ENCODE results near the gene VASH2.

The VASH2 gene

GRCh38 chr1:212974711-212975110 lies 24.4 kb downstream of the VASH2 start:
- Histone ChIP-seq H3K4me2 (ENCODE audit: low read length, poor library complexity, severe bottlenecking) (no peak overlapping the region), H3K4me3 (ENCODE audit: insufficient read depth in 1 of 2, low read depth in 1 of 2, low read length in 2 of 2) (no peak overlapping the region), H2AFZ (ENCODE audit: low read depth, low read length) (no peak overlapping the region), H4K91ac (ENCODE audit: low read length) (no peak overlapping the region), H2BK5ac (ENCODE audit: low read depth, low read length, poor library complexity, severe bottlenecking) (no peak overlapping the region), H3K14ac (ENCODE audit: low read length in 2 of 2) (no peak overlapping the region), H2BK12ac (ENCODE audit: low read length in 2 of 2) (no peak overlapping the region), H3K27ac (ENCODE audit: low read length, poor library complexity, severe bottlenecking) (no peak overlapping the region), H3K9me3 (ENCODE audit: control insufficient read depth, low read length) (no peaks in the 10 kb centered on the region), H3K18ac (ENCODE audit: low read depth in 1 of 2, low read length in 2 of 2) (no peak overlapping the region), H3K27me3 (ENCODE audit: control insufficient read depth in 1 of 2, insufficient read depth in 1 of 2, low read length in 2 of 2) (peaks cover 0 to 83% of the 10 kb centered on the region in 2 experiments), H3K36me3 (ENCODE audit: control insufficient read depth in 1 of 2, insufficient read depth in 2 of 2, low read depth in 1 of 2, low read length in 2 of 2) (peaks cover 0 to 2% of the 10 kb centered on the region in 2 experiments), H3K4me1 (ENCODE audit: control insufficient read depth, insufficient read depth, low read depth, low read length) (no peaks in the 10 kb centered on the region), H3K23ac (ENCODE audit: low read length in 2 of 2) (no peak overlapping the region), H2BK15ac (ENCODE audit: low read depth, poor library complexity, severe bottlenecking) (no peak overlapping the region), H3K9ac (ENCODE audit: low read length) (no peak overlapping the region), H2AK5ac (ENCODE audit: low read length, severe bottlenecking) (no peak overlapping the region), H2BK120ac (ENCODE audit: low read depth, low read length) (no peak overlapping the region), H4K8ac (ENCODE audit: low read length) (no peak overlapping the region), H3K4ac (ENCODE audit: low read depth in 1 of 2, low read length in 2 of 2) (no peak overlapping the region), H3K79me1 (replicated peaks; ENCODE audit: low read length, poor library complexity, severe bottlenecking) (no peaks in the 10 kb centered on the region)
- 93% methylated on average over 6 of the region's 6 CpGs for WGBS
- DNase-seq: no peak

- no peak overlapping the region for H3K23ac ChIP-seq (ENCODE audit: low read length in 2 of 2)
- no peak overlapping the region for H3K4ac ChIP-seq (ENCODE audit: low read depth in 1 of 2, low read length in 2 of 2)
- peak; percentile 37 for DNase-seq
- H2BK15ac ChIP-seq (ENCODE audit: low read depth, poor library complexity, severe bottlenecking): no peak overlapping the region
- peaks cover 0 to 2% of the 10 kb centered on the region in 2 experiments for H3K36me3 ChIP-seq (ENCODE audit: control insufficient read depth in 1 of 2, insufficient read depth in 2 of 2, low read depth in 1 of 2, low read length in 2 of 2)
- peaks cover 0 to 83% of the 10 kb centered on the region in 2 experiments for H3K27me3 ChIP-seq (ENCODE audit: control insufficient read depth in 1 of 2, insufficient read depth in 1 of 2, low read length in 2 of 2)
- H2AK5ac ChIP-seq (ENCODE audit: low read length, severe bottlenecking): no peak overlapping the region
- H4K91ac ChIP-seq (ENCODE audit: low read length): no peak overlapping the region
- H3K9ac ChIP-seq (ENCODE audit: low read length): no peak overlapping the region
- H3K4me1 ChIP-seq (ENCODE audit: control insufficient read depth, insufficient read depth, low read depth, low read length): peaks cover 1% of the 10 kb centered on the region
- no peak overlapping the region for H2AFZ ChIP-seq (ENCODE audit: low read depth, low read length)
- no peak overlapping the region for H3K14ac ChIP-seq (ENCODE audit: low read length in 2 of 2)
- no peak overlapping the region for H3K4me3 ChIP-seq (ENCODE audit: insufficient read depth in 1 of 2, low read depth in 1 of 2, low read length in 2 of 2)
- no peaks in the 10 kb centered on the region for H3K79me1 ChIP-seq (replicated peaks; ENCODE audit: low read length, poor library complexity, severe bottlenecking)
- WGBS: 75% methylated on average over 10 of the region's 10 CpGs
- no peak overlapping the region for H2BK120ac ChIP-seq (ENCODE audit: low read depth, low read length)
- H4K8ac ChIP-seq (ENCODE audit: low read length): no peak overlapping the region
- no peak overlapping the region for H3K18ac ChIP-seq (ENCODE audit: low read depth in 1 of 2, low read length in 2 of 2)
- H2BK5ac ChIP-seq (ENCODE audit: low read depth, low read length, poor library complexity, severe bottlenecking): no peak overlapping the region
- H3K27ac ChIP-seq (ENCODE audit: low read length, poor library complexity, severe bottlenecking): no peak overlapping the region
- H3K4me2 ChIP-seq (ENCODE audit: low read length, poor library complexity, severe bottlenecking): no peak overlapping the region
- H3K9me3 ChIP-seq (ENCODE audit: control insufficient read depth, low read length): no peaks in the 10 kb centered on the region
- no peak overlapping the region for H2BK12ac ChIP-seq (ENCODE audit: low read length in 2 of 2)
Observed at GRCh38 chr1:212975111-212975918, 25.0 kb downstream of the VASH2 start.

GRCh38 chr1:212976586-212976985 lies 26.2 kb downstream of the VASH2 start:
- Histone ChIP-seq H2BK120ac (ENCODE audit: low read depth, low read length) (no peak overlapping the region), H3K27ac (ENCODE audit: low read length, poor library complexity, severe bottlenecking) (no peak overlapping the region), H3K9ac (ENCODE audit: low read length) (no peak overlapping the region), H3K4me3 (ENCODE audit: insufficient read depth in 1 of 2, low read depth in 1 of 2, low read length in 2 of 2) (no peak overlapping the region), H3K18ac (ENCODE audit: low read depth in 1 of 2, low read length in 2 of 2) (no peak overlapping the region), H4K91ac (ENCODE audit: low read length) (no peak overlapping the region), H2BK15ac (ENCODE audit: low read depth, poor library complexity, severe bottlenecking) (no peak overlapping the region), H3K23ac (ENCODE audit: low read length in 2 of 2) (no peak overlapping the region), H3K14ac (ENCODE audit: low read length in 2 of 2) (peak overlapping the region in 1 of 2 experiments; percentile 69), H3K79me1 (replicated peaks; ENCODE audit: low read length, poor library complexity, severe bottlenecking) (no peaks in the 10 kb centered on the region), H2BK12ac (ENCODE audit: low read length in 2 of 2) (no peak overlapping the region), H3K4me2 (ENCODE audit: low read length, poor library complexity, severe bottlenecking) (no peak overlapping the region), H2BK5ac (ENCODE audit: low read depth, low read length, poor library complexity, severe bottlenecking) (no peak overlapping the region), H2AK5ac (ENCODE audit: low read length, severe bottlenecking) (no peak overlapping the region), H2AFZ (ENCODE audit: low read depth, low read length) (no peak overlapping the region), H3K4ac (ENCODE audit: low read depth in 1 of 2, low read length in 2 of 2) (no peak overlapping the region), H3K27me3 (ENCODE audit: control insufficient read depth in 1 of 2, insufficient read depth in 1 of 2, low read length in 2 of 2) (peaks cover 0 to 81% of the 10 kb centered on the region in 2 experiments), H3K4me1 (ENCODE audit: control insufficient read depth, insufficient read depth, low read depth, low read length) (peaks cover 7% of the 10 kb centered on the region), H3K36me3 (ENCODE audit: control insufficient read depth in 1 of 2, insufficient read depth in 2 of 2, low read depth in 1 of 2, low read length in 2 of 2) (peaks cover 0 to 2% of the 10 kb centered on the region in 2 experiments), H3K9me3 (ENCODE audit: control insufficient read depth, low read length) (no peaks in the 10 kb centered on the region), H4K8ac (ENCODE audit: low read length) (no peak overlapping the region)
- 97% methylated on average over 8 of the region's 9 CpGs for WGBS
- DNase-seq: no peak

GRCh38 chr1:212977781-212978645 lies 27.7 kb downstream of the VASH2 start:
- WGBS: 87% methylated on average over 13 of the region's 16 CpGs
- Histone ChIP-seq H3K9ac (ENCODE audit: low read length) (no peak overlapping the region), H2BK15ac (ENCODE audit: low read depth, poor library complexity, severe bottlenecking) (no peak overlapping the region), H3K27ac (ENCODE audit: low read length, poor library complexity, severe bottlenecking) (no peak overlapping the region), H4K8ac (ENCODE audit: low read length) (no peak overlapping the region), H2AFZ (ENCODE audit: low read depth, low read length) (no peak overlapping the region), H3K4me2 (ENCODE audit: low read length, poor library complexity, severe bottlenecking) (no peak overlapping the region), H3K23ac (ENCODE audit: low read length in 2 of 2) (no peak overlapping the region), H3K79me1 (replicated peaks; ENCODE audit: low read length, poor library complexity, severe bottlenecking) (no peaks in the 10 kb centered on the region), H3K36me3 (ENCODE audit: control insufficient read depth in 1 of 2, insufficient read depth in 2 of 2, low read depth in 1 of 2, low read length in 2 of 2) (peaks cover 0 to 2% of the 10 kb centered on the region in 2 experiments), H3K18ac (ENCODE audit: low read depth in 1 of 2, low read length in 2 of 2) (no peak overlapping the region), H2BK5ac (ENCODE audit: low read depth, low read length, poor library complexity, severe bottlenecking) (no peak overlapping the region), H2BK12ac (ENCODE audit: low read length in 2 of 2) (no peak overlapping the region), H4K91ac (ENCODE audit: low read length) (no peak overlapping the region), H3K4me3 (ENCODE audit: insufficient read depth in 1 of 2, low read depth in 1 of 2, low read length in 2 of 2) (no peak overlapping the region), H3K9me3 (ENCODE audit: control insufficient read depth, low read length) (no peaks in the 10 kb centered on the region), H3K27me3 (ENCODE audit: control insufficient read depth in 1 of 2, insufficient read depth in 1 of 2, low read length in 2 of 2) (peaks cover 0 to 81% of the 10 kb centered on the region in 2 experiments), H3K14ac (ENCODE audit: low read length in 2 of 2) (no peak overlapping the region), H2BK120ac (ENCODE audit: low read depth, low read length) (no peak overlapping the region), H2AK5ac (ENCODE audit: low read length, severe bottlenecking) (no peak overlapping the region), H3K4me1 (ENCODE audit: control insufficient read depth, insufficient read depth, low read depth, low read length) (peaks cover 7% of the 10 kb centered on the region), H3K4ac (ENCODE audit: low read depth in 1 of 2, low read length in 2 of 2) (no peak overlapping the region)
- no peak for DNase-seq

Measured in mesenchymal stem cell (in vitro differentiated cells and primary cell).